NCI-H1417 (cell line): ENCODE measurements around the gene ZMYND8.
"Not testable (repeated sequence)": the region's sequence is repeated elsewhere in the genome, so short reads cannot be mapped to it uniquely, and the experiment has no call there.

ENCODE experiments used
- DNase-seq, 3 experiments: peaks; one replicate each; lab custom pipeline; 2025; lab: John Stamatoyannopoulos, UW

ZMYND8 gene

GRCh38 chr20:47225458-47225857 lies 131.0 kb downstream of the ZMYND8 start:
- no peak for DNase-seq

DNA sequence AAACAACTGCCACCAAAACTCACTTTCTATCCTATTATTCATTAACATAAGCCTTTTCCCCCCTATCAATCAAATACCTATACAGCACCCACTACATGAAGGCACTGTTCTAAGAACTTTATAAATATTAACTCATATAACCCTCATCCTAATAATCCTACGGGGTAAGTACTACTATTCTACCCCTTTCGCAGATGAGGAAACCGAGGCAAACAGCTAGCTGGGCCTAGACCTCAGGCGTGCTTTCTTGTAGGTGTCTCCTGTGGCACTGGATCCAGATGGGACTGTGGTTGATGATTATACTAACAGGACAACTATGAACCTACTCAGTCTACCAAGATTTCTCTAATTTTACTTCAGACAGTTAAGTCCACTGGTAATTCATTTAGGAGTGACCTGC lies 131.6 kb downstream of the ZMYND8 start:
- no peak for DNase-seq

- DNase-seq: no peak
Measured at GRCh38 chr20:47224300-47224791, 132.2 kb downstream of the ZMYND8 start.

- DNase-seq: no peak
Measured at GRCh38 chr20:47223896-47224295, 132.6 kb downstream of the ZMYND8 start.

GRCh38 chr20:47222468-47223119 lies 133.9 kb downstream of the ZMYND8 start:
- DNase-seq: no peak

DNA sequence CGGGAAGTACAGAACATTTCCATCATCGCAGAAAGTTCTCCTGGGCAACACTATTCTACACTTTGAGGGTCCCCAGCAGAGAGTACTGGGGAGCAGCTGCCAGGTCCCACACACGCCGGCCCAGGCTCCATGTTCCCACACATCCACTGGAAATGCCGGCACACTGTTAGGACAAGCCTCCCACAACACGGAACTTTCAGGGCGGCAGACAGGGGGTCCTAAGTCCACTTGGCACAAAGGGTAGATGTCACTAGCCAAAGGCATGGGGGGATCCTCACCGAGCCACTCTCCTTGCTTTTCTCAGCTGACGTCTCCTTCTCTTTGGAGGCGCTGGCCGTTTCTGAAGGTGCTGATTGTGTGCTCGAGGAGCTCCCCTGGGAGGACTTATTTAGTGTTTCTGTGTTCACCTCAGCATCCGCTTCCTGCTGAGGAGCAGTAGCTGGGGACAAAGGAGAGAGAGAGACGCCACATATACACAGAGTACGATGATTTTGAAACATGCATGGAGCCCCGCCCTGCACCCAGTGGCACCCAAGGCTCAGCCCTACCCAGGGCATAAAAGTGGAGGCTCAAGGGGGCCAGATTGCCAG lies 135.4 kb downstream of the ZMYND8 start:
- no peak for DNase-seq

- peak in 2 of 3 experiments; percentile 27 to 44 for DNase-seq
Measured at GRCh38 chr20:47220161-47220582, 136.3 kb downstream of the ZMYND8 start.

GRCh38 chr20:47217482-47218446 lies 138.7 kb downstream of the ZMYND8 start:
- DNase-seq: no peak

GRCh38 chr20:47216819-47217410 lies 139.6 kb downstream of the ZMYND8 start:
- no peak for DNase-seq

GRCh38 chr20:47215653-47216397 lies 140.7 kb downstream of the ZMYND8 start:
- DNase-seq: no peak

GRCh38 chr20:47213966-47214365 lies 142.5 kb downstream of the ZMYND8 start:
- no peak for DNase-seq

DNA sequence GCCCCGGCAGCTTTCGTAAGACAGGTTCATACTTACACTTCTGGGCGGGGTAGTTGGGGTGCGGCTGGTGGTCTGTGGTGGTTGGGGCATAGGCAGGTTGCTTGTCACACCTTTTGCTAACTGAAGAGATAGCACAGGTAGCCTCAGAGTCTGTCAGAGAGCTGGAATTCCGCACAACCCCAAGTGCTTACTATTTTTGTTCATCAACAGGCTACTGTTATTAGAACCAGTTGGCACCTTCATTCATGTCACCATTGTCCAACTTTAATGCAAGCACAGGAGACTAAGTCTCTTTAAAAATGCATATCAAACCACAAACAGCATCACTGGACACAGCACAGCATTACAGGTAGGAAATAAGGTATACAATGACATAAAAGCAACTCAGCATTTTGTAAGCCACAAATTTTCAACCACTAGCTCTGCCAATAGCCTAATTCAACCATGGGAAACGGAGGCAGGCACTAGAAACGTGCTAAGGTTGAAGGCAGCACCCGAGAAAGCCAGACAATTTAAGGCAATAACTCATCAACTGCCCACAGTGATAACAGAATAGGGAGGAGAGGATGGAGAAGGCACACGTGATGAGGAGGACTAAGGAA lies 143.8 kb downstream of the ZMYND8 start:
- DNase-seq: no peak

DNA sequence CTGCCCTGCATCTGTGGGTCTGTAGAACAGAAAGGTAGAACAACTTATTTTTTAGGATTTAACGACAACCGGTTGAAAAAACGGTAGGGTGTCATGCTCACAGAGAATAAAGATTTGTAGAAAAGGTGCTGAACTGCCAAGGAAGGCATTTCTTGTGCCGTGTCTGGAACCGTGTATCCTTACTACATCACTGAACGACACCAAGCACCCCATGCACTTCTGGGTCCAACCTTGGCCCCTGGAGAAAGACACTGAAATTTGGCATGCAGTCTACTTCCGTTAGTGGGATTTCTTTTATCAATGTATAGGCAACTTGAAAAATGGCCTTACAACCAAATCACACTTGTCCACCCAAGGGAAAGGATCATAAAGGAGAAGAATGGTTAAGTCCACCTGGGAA lies 145.5 kb downstream of the ZMYND8 start:
- no peak for DNase-seq

GRCh38 chr20:47210470-47210869 lies 146.0 kb downstream of the ZMYND8 start:
- DNase-seq: no peak

DNA sequence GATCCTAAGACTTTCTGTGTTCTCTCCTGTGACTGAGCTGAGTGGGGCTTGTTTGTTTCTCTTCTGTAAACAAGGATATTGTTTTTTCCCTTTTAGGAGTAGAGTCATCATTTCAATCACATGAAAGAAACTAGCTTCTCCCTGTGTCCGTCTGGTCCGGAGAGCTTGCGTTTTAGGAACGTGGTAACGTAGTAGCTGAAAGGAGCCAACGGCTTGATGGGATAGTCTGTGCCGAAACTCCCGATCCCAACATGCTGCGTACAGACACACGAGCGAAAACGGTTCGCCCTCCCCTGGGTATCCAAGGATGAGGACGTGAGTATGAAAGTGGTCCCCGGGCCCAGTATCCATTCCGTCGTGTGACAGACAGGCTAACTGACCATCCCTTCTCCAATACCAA lies 146.5 kb downstream of the ZMYND8 start:
- no peak for DNase-seq

DNA sequence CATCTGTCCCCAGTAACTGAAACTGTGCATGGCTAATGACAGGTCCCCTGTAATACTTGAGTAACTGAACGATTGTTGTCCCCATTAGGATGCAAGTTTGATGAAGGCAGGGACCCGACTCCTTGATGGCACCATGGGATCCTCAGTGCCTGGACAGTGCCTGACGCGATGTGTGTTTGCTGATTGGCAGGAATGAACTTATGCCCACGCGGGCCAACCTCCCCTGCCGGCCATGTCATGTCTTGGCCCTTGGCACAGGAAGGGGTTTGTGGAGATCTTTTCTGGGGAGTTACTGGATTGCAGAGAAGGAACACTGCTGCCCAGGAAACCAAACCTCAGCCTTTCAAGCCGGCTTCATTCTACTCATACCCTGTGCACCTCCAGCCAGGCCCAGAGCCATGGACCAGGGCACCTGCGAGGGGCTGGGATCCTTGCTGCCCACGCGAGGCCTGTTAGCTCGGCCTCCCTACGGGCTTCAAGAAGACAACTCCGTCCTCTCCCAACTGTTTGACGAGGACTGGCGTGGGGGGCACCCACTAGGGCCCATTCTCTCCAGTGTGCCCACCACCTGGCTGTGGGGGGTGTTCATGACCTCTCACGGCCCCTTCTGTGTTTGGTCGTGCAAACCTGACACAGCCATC lies 147.8 kb downstream of the ZMYND8 start:
- DNase-seq: no peak

GRCh38 chr20:47206962-47207641 lies 149.4 kb downstream of the ZMYND8 start:
- peak in 1 of 3 experiments; percentile 16 for DNase-seq

DNA sequence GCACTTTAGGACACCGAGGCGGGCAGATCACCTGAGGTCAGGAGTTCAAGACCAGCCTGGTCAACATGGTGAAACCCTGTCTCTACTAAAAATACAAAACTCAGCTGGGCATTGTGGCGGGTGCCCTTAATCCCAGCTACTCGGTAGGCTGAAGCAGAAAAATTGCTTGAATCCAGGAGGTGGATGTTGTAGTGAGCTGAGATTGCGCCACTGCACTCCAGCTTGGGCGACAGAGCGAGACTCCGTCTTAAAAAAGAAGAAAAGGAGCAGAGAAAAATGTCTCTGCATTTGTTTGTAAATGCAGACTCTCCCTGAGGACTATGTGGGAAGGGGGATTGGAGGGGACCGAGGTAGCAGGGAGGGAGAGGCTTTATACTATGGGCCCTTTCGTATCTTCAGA lies 149.9 kb downstream of the ZMYND8 start:
- DNase-seq: not testable (repeated sequence)

DNA sequence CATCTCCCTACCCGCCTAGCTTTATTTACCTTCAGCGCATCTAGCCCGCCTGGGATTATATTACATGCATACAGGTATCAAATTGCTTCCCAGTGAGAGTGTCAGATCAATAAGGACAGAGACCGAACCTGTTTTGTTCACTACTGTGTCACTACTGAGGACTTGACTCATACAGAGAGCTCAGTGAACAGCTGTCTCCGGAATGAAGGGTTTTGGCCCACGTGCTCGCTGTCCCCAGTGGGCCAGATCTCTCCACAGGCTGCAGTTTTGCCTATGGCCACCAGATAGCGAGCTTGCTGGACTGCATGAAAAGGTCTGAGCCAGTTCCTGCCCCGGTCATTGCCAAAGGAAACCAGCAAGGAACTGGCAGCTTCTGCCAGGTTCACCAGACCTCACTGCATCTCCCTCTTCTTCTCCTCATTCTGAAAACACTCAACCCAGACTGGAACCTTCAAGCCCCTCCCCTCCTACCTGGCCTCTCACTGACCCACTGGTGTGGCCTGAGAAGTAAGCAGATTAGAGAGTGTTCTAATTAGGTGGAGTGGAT lies 150.8 kb downstream of the ZMYND8 start:
- DNase-seq: peak; percentile 14 to 38 (median 22)

GRCh38 chr20:47204850-47205122 lies 151.7 kb downstream of the ZMYND8 start:
- not testable (repeated sequence) for DNase-seq
